ENCODE data around the gene RASGEF1B. TPM values are rescaled to one million over a fixed set of nuclear protein-coding genes. Genes with fewer than 3 reads are reported as not detected.

RASGEF1B gene
- total and polyA plus RNA-seq, 2 experiments from 2014 or later: 2.8 to 5.2 TPM

DNA sequence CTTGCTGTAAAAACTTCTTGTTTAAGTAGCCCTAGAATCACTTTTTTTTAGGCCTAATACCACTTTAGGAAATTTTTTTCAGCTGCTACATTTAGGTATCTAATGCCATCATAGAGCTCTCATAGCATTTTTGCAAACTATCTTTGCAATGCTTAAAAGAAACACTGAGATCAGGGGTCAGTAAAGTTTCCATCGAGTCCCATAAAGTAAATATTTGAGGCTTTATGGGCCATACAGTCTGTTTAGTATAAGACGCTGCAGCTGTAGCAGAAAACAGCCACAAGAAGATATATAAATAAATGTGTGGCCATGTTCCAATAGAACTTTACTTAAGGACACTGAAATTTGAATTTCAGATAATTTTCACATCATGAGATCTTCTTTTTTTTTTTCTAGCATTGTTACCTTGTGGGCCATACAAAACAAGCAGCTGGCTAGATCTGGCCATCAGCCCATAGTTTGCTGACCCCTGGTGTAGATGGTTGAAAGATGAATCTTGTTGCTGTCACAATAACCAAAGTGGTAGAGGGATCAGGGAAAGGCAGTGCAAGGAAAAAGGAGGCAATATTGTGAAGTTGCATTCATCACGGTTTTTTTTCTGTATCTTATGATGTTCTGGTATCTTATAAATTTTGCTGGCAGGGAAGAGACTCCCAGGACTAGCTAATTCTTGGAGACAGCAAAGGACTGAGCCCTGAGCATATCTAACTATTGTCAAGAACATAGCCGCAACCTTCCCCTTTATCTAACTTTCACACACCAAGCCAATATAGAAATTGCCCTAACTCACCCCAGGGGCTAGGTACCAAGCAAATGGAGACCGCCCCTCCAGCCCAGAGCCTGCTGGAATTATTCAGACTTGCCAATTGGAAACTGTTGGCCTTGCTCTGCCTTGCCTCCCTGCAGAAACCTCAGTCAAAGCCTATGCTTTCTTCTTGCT, 46.6 kb downstream of the RASGEF1B start:
- Histone ChIP-seq H3F3A (replicated peaks; ENCODE audit: low read depth) (no peaks in the 10 kb centered on the region), H3K4me1 (ENCODE audit: insufficient read depth) (peaks cover 60% of the 10 kb centered on the region), H3K27me3 (ENCODE audit: insufficient read depth) (no peaks in the 10 kb centered on the region), H3K4me3 (no peak overlapping the region), H3K27ac (ENCODE audit: low read depth) (no peak overlapping the region), H3K79me2 (replicated peaks; ENCODE audit: insufficient read depth) (no peaks in the 10 kb centered on the region), H3K4me2 (peak overlapping the region; percentile 50; the same call in 1 of the 2 replicates), H3K9me2 (ENCODE audit: insufficient read depth) (0 out of 2 replicates have a peak, but pooled peaks cover under 1% of the 10 kb centered on the region), H2AFZ (no peak overlapping the region), H4K20me1 (replicated peaks; ENCODE audit: insufficient read depth) (no peaks in the 10 kb centered on the region), H3K36me3 (ENCODE audit: insufficient read depth) (no peaks in the 10 kb centered on the region)
- TF ChIP-seq CTCF (conservative IDR thresholded peaks at IDR 0.05; ENCODE audit: low read depth in 2 of 2) (peak in 1 of 2 experiments; percentile 15; a peak in 1 of 4 replicates), CREB1 (CRISPR knock-in tag; IDR thresholded peaks at IDR 0.05; ENCODE audit: low read depth) (no peak)
- H3K27ac Mint-ChIP-seq: peak overlapping the region; percentile 86
- H3K27me3 Mint-ChIP-seq (ENCODE audit: insufficient read depth, low read depth, poor library complexity): peaks cover 7% of the 10 kb centered on the region
- ATAC-seq (no peak; the same call in 2 of the 3 replicates), DNase-seq (ENCODE audit: low spot score) (no peak)
- H3K4me1 Mint-ChIP-seq: peaks cover 65% of the 10 kb centered on the region
- no peak overlapping the region for H3K4me3 Mint-ChIP-seq
- peaks cover 11% of the 10 kb centered on the region for H3K36me3 Mint-ChIP-seq (ENCODE audit: low read depth)
- H3K9me3 Mint-ChIP-seq: peaks cover 4% of the 10 kb centered on the region

GRCh38 chr4:81424336-81424735, 47.4 kb downstream of the RASGEF1B start:
- peaks cover 5% of the 10 kb centered on the region for H3K27me3 Mint-ChIP-seq (ENCODE audit: insufficient read depth, low read depth, poor library complexity)
- Histone ChIP-seq H3K79me2 (replicated peaks; ENCODE audit: insufficient read depth) (no peaks in the 10 kb centered on the region), H3F3A (replicated peaks; ENCODE audit: low read depth) (no peaks in the 10 kb centered on the region), H3K36me3 (ENCODE audit: insufficient read depth) (no peaks in the 10 kb centered on the region), H3K27ac (ENCODE audit: low read depth) (no peak overlapping the region), H2AFZ (no peak overlapping the region), H3K4me2 (no peak overlapping the region), H3K9me2 (ENCODE audit: insufficient read depth) (0 out of 2 replicates have a peak, but pooled peaks cover 5% of the 10 kb centered on the region), H3K4me3 (no peak overlapping the region), H3K4me1 (ENCODE audit: insufficient read depth) (peaks cover 60% of the 10 kb centered on the region), H4K20me1 (replicated peaks; ENCODE audit: insufficient read depth) (no peaks in the 10 kb centered on the region), H3K27me3 (ENCODE audit: insufficient read depth) (no peaks in the 10 kb centered on the region)
- H3K27ac Mint-ChIP-seq: no peak overlapping the region
- no peak overlapping the region for H3K4me3 Mint-ChIP-seq
- DNase-seq (ENCODE audit: low spot score) (peak; percentile 17), ATAC-seq (no peak; the same call in 2 of the 3 replicates)
- H3K36me3 Mint-ChIP-seq (ENCODE audit: low read depth): peaks cover 7% of the 10 kb centered on the region
- H3K4me1 Mint-ChIP-seq: peaks cover 65% of the 10 kb centered on the region
- peaks cover under 1% of the 10 kb centered on the region; the same call in 2 of the 3 replicates for H3K9me3 Mint-ChIP-seq
- TF ChIP-seq, protein P1, sequence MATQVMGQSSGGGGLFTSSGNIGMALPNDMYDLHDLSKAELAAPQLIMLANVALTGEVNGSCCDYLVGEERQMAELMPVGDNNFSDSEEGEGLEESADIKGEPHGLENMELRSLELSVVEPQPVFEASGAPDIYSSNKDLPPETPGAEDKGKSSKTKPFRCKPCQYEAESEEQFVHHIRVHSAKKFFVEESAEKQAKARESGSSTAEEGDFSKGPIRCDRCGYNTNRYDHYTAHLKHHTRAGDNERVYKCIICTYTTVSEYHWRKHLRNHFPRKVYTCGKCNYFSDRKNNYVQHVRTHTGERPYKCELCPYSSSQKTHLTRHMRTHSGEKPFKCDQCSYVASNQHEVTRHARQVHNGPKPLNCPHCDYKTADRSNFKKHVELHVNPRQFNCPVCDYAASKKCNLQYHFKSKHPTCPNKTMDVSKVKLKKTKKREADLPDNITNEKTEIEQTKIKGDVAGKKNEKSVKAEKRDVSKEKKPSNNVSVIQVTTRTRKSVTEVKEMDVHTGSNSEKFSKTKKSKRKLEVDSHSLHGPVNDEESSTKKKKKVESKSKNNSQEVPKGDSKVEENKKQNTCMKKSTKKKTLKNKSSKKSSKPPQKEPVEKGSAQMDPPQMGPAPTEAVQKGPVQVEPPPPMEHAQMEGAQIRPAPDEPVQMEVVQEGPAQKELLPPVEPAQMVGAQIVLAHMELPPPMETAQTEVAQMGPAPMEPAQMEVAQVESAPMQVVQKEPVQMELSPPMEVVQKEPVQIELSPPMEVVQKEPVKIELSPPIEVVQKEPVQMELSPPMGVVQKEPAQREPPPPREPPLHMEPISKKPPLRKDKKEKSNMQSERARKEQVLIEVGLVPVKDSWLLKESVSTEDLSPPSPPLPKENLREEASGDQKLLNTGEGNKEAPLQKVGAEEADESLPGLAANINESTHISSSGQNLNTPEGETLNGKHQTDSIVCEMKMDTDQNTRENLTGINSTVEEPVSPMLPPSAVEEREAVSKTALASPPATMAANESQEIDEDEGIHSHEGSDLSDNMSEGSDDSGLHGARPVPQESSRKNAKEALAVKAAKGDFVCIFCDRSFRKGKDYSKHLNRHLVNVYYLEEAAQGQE (IDR thresholded peaks at IDR 0.05; ENCODE audit: unreplicated experiment): no peak
- TF ChIP-seq, protein P2, sequence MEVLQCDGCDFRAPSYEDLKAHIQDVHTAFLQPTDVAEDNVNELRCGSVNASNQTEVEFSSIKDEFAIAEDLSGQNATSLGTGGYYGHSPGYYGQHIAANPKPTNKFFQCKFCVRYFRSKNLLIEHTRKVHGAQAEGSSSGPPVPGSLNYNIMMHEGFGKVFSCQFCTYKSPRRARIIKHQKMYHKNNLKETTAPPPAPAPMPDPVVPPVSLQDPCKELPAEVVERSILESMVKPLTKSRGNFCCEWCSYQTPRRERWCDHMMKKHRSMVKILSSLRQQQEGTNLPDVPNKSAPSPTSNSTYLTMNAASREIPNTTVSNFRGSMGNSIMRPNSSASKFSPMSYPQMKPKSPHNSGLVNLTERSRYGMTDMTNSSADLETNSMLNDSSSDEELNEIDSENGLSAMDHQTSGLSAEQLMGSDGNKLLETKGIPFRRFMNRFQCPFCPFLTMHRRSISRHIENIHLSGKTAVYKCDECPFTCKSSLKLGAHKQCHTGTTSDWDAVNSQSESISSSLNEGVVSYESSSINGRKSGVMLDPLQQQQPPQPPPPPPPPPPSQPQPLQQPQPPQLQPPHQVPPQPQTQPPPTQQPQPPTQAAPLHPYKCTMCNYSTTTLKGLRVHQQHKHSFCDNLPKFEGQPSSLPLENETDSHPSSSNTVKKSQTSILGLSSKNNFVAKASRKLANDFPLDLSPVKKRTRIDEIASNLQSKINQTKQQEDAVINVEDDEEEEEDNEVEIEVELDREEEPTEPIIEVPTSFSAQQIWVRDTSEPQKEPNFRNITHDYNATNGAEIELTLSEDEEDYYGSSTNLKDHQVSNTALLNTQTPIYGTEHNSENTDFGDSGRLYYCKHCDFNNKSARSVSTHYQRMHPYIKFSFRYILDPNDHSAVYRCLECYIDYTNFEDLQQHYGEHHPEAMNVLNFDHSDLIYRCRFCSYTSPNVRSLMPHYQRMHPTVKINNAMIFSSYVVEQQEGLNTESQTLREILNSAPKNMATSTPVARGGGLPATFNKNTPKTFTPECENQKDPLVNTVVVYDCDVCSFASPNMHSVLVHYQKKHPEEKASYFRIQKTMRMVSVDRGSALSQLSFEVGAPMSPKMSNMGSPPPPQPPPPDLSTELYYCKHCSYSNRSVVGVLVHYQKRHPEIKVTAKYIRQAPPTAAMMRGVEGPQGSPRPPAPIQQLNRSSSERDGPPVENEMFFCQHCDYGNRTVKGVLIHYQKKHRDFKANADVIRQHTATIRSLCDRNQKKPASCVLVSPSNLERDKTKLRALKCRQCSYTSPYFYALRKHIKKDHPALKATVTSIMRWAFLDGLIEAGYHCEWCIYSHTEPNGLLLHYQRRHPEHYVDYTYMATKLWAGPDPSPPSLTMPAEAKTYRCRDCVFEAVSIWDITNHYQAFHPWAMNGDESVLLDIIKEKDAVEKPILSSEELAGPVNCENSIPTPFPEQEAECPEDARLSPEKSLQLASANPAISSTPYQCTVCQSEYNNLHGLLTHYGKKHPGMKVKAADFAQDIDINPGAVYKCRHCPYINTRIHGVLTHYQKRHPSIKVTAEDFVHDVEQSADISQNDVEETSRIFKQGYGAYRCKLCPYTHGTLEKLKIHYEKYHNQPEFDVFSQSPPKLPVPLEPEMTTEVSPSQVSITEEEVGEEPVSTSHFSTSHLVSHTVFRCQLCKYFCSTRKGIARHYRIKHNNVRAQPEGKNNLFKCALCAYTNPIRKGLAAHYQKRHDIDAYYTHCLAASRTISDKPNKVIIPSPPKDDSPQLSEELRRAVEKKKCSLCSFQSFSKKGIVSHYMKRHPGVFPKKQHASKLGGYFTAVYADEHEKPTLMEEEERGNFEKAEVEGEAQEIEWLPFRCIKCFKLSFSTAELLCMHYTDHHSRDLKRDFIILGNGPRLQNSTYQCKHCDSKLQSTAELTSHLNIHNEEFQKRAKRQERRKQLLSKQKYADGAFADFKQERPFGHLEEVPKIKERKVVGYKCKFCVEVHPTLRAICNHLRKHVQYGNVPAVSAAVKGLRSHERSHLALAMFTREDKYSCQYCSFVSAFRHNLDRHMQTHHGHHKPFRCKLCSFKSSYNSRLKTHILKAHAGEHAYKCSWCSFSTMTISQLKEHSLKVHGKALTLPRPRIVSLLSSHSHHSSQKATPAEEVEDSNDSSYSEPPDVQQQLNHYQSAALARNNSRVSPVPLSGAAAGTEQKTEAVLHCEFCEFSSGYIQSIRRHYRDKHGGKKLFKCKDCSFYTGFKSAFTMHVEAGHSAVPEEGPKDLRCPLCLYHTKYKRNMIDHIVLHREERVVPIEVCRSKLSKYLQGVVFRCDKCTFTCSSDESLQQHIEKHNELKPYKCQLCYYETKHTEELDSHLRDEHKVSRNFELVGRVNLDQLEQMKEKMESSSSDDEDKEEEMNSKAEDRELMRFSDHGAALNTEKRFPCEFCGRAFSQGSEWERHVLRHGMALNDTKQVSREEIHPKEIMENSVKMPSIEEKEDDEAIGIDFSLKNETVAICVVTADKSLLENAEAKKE (CRISPR knock-in tag; IDR thresholded peaks at IDR 0.05): no peak
- no peak for TF ChIP-seq JUNB (IDR thresholded peaks at IDR 0.05; ENCODE audit: unreplicated experiment)
- TF ChIP-seq POLR2AphosphoS5 (IDR thresholded peaks at IDR 0.05; ENCODE audit: low read depth): no peak
- no peak for TF ChIP-seq NANOG (IDR thresholded peaks at IDR 0.05; ENCODE audit: borderline replicate concordance)
- no peak for TF ChIP-seq STAT1 (IDR thresholded peaks at IDR 0.05; ENCODE audit: unreplicated experiment)
- TF ChIP-seq ZNF114 (CRISPR knock-in tag; IDR thresholded peaks at IDR 0.05): no peak

Measured in GM23338 (cell line).